Gastrocnemius medialis (tissue), 4 donors: ENCODE results near the gene PPP2R3B.

Experiments
- POLR2A ChIP-seq, 2 donors: fragments of 450-650 bp; IDR thresholded peaks; one replicate each; pipeline ENCODE4 v1.6.1; 2017; ENCODE audit warnings: antibody characterized with exemption in 2 of 2, mild to moderate bottlenecking in 2 of 2, moderate library complexity in 2 of 2
- TF ChIP-seq, protein P1 (sequence below), 5 experiments: fragments of 450-650 bp in 3 of 5; fragments of 200-600 bp in 2 of 5; sonication (generic) in 2 of 5; IDR thresholded peaks in 4 of 5; conservative IDR thresholded peaks in 1 of 5; 1 replicate in 4 of 5; 2 replicates in 1 of 5; pipeline ENCODE4 v1.5.1; 2016 to 2019; ENCODE audit warnings: antibody characterized with exemption in 5 of 5, mild to moderate bottlenecking in 3 of 5, moderate library complexity in 3 of 5

DNA sequence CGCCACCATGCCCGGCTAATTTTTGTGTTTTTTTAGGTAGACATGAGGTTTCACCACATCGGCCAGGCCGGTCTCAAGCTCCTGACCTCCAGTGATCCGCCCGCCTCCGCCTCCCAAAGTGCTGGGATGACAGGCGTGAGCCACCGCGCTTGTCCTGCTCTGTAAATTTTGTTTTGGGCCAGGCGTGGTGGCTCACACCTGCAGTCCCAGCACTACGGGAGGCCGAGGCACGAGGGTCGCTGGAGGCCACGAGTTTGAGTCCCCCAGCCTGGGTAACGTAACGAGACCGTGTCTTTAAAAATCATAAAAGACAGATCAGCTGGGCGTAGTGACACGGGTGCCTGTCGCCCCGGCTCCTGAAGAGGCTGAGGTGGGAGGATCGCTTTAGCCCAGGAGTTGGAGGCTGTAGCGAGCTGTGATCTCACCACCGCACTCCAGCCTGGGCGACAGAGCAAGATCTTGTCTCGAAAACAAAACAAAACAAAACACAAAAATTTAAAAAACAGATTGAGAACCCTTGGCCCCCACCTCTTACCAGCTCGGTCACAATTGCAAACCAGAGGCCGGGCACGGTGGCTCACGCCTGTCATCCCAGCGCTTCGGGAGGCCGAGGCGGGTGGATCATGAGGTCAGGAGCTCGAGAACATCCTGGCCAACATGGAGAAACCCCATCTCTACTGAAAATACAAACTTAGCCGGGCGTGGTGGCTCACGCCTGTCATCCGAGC, 34.0 kb upstream of the PPP2R3B start:
- no peak for TF ChIP-seq POLR2A (IDR thresholded peaks at IDR 0.05)
- TF ChIP-seq, protein P1, sequence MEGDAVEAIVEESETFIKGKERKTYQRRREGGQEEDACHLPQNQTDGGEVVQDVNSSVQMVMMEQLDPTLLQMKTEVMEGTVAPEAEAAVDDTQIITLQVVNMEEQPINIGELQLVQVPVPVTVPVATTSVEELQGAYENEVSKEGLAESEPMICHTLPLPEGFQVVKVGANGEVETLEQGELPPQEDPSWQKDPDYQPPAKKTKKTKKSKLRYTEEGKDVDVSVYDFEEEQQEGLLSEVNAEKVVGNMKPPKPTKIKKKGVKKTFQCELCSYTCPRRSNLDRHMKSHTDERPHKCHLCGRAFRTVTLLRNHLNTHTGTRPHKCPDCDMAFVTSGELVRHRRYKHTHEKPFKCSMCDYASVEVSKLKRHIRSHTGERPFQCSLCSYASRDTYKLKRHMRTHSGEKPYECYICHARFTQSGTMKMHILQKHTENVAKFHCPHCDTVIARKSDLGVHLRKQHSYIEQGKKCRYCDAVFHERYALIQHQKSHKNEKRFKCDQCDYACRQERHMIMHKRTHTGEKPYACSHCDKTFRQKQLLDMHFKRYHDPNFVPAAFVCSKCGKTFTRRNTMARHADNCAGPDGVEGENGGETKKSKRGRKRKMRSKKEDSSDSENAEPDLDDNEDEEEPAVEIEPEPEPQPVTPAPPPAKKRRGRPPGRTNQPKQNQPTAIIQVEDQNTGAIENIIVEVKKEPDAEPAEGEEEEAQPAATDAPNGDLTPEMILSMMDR (IDR thresholded peaks at IDR 0.05 in 4 of 5, conservative IDR thresholded peaks at IDR 0.05 in 1 of 5): no peak
